Thyroid gland (tissue), 4 donors: ENCODE results near the gene GATAD2A. TPM values are rescaled to one million over a fixed set of nuclear protein-coding genes. Genes with fewer than 3 reads are reported as not detected.

Source experiments
- DNase-seq, 2 donors: peaks; one replicate each; pipeline ENCODE4 v3.0.0-alpha.2; 2019
- H3K27ac ChIP-seq, 3 donors: fragments of 200-600 bp; sonication (generic); 1 replicate in 2 of 3; 2 replicates in 1 of 3; pipeline ENCODE4 v1.5.1; 2016 to 2019; ENCODE audit warnings: mild to moderate bottlenecking in 1 of 3, moderate library complexity in 1 of 3
- H3K27me3 ChIP-seq: fragments of 200-600 bp; sonication (generic); one replicate; pipeline ENCODE4 v1.5.1; 2019
- H3K36me3 ChIP-seq, 2 donors: fragments of 200-600 bp; sonication (generic); one replicate each; pipeline ENCODE4 v1.5.1; 2016 to 2019
- H3K4me1 ChIP-seq, 2 donors: fragments of 200-600 bp; sonication (generic); one replicate each; pipeline ENCODE4 v1.5.1; 2017 to 2019
- H3K4me3 ChIP-seq, 3 donors: fragments of 200-600 bp; sonication (generic); replicated peaks in 1 of 3; 1 replicate in 2 of 3; 2 replicates in 1 of 3; pipeline ENCODE4 v1.5.1; 2016; ENCODE audit warnings: mild to moderate bottlenecking in 1 of 3
- H3K9me3 ChIP-seq: fragments of 200-600 bp; sonication (generic); one replicate; pipeline ENCODE4 v1.5.1; 2017
- POLR2A ChIP-seq, 2 donors: fragments of 450-650 bp; IDR thresholded peaks; one replicate each; pipeline ENCODE4 v1.6.1; 2017; ENCODE audit warnings: antibody characterized with exemption in 2 of 2, mild to moderate bottlenecking in 2 of 2, moderate library complexity in 1 of 2
- WGBS, 2 donors: methylation state at CpG; one replicate each; pipeline ENCODE4 v1.1.5; 2017; 5-methylcytosine and 5-hydroxymethylcytosine counted together
- intact Hi-C: fragments of 100-400 bp; cut with DNase I; formaldehyde crosslinking; loops from one replicate; pipeline ENCODE4 v1.15.1; 2023
- total RNA-seq, 4 donors: library from RNA; depleted of rRNA; stranded (reverse); fragments of >200 nt; gene quantifications; one replicate each; pipeline ENCODE4 v1.2.3, GENCODE V29; 2016
- TF ChIP-seq, protein P1 (sequence below), 6 experiments: fragments of 200-600 bp in 3 of 6; fragments of 450-650 bp in 3 of 6; sonication (generic) in 3 of 6; IDR thresholded peaks; one replicate each; pipeline ENCODE4 v1.5.1; 2016 to 2019; ENCODE audit warnings: antibody characterized with exemption in 6 of 6, mild to moderate bottlenecking in 2 of 6, inconsistent platforms in 1 of 6, moderate library complexity in 1 of 6

Gene GATAD2A
- total RNA-seq, 4 donors from 2014 or later: 33.2 to 82.4 (median 51.8) TPM

GRCh38 chr19:19422156-19422555 lies 16.7 kb downstream of the GATAD2A start:
- WGBS, 2 donors: 89 to 92% methylated on average over 5 of the region's 5 CpGs
- Histone ChIP-seq H3K9me3 (no peaks in the 10 kb centered on the region), H3K27me3 (no peaks in the 10 kb centered on the region), H3K36me3 (no peaks in the 10 kb centered on the region), H3K4me3 (no peak overlapping the region), H3K4me1 (peaks cover 28 to 63% of the 10 kb centered on the region in 2 donors), H3K27ac (no peak overlapping the region)
- no peak for DNase-seq
- TF ChIP-seq POLR2A (IDR thresholded peaks at IDR 0.05): no peak
- TF ChIP-seq, protein P1, sequence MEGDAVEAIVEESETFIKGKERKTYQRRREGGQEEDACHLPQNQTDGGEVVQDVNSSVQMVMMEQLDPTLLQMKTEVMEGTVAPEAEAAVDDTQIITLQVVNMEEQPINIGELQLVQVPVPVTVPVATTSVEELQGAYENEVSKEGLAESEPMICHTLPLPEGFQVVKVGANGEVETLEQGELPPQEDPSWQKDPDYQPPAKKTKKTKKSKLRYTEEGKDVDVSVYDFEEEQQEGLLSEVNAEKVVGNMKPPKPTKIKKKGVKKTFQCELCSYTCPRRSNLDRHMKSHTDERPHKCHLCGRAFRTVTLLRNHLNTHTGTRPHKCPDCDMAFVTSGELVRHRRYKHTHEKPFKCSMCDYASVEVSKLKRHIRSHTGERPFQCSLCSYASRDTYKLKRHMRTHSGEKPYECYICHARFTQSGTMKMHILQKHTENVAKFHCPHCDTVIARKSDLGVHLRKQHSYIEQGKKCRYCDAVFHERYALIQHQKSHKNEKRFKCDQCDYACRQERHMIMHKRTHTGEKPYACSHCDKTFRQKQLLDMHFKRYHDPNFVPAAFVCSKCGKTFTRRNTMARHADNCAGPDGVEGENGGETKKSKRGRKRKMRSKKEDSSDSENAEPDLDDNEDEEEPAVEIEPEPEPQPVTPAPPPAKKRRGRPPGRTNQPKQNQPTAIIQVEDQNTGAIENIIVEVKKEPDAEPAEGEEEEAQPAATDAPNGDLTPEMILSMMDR (IDR thresholded peaks at IDR 0.05): no peak
- intact Hi-C loops: no loop called here

DNA sequence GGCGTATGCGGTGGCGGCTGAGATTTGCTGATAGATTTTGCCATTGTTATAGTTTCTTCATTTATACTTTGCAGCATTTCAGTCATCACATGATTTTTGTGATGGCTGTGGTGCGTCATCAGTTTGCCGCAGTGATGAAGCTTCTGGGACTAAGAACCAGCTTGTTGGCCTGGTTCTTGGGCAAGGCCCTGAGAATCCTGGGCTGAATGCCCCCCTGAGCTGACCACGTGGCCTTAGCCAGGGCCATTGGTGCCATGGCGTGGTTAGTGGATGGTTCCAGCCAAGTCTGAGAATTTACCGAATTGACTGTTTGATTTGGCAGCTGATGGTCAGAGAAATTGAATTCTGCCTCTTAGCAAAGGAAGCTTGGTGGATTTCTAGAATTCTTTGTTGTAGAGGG lies 17.8 kb downstream of the GATAD2A start:
- Histone ChIP-seq H3K4me3 (no peak overlapping the region), H3K27ac (no peak overlapping the region), H3K27me3 (no peaks in the 10 kb centered on the region), H3K36me3 (no peaks in the 10 kb centered on the region), H3K4me1 (peaks cover 28 to 52% of the 10 kb centered on the region in 2 donors), H3K9me3 (no peaks in the 10 kb centered on the region)
- no peak for DNase-seq
- TF ChIP-seq, protein P1 (IDR thresholded peaks at IDR 0.05): no peak
- no peak for TF ChIP-seq POLR2A (IDR thresholded peaks at IDR 0.05)
- 85 to 99% methylated on average over 8 of the region's 8 CpGs for WGBS, 2 donors
- intact Hi-C loops: no loop called here

GRCh38 chr19:19425170-19425875 lies 19.8 kb downstream of the GATAD2A start:
- peak; percentile 27 to 37 for DNase-seq
- no peak for TF ChIP-seq POLR2A (IDR thresholded peaks at IDR 0.05)
- no peaks in the 10 kb centered on the region for H3K36me3 ChIP-seq
- H3K27ac ChIP-seq: no peak overlapping the region
- no peak overlapping the region for H3K4me3 ChIP-seq
- no peaks in the 10 kb centered on the region for H3K27me3 ChIP-seq
- WGBS, 2 donors: 26 to 33% methylated on average over 5 of the region's 5 CpGs
- intact Hi-C loops: no loop called here
- H3K4me1 ChIP-seq: peaks cover 28 to 43% of the 10 kb centered on the region in 2 donors
- no peaks in the 10 kb centered on the region for H3K9me3 ChIP-seq

- Histone ChIP-seq H3K27ac (no peak overlapping the region), H3K4me3 (no peak overlapping the region), H3K27me3 (no peaks in the 10 kb centered on the region), H3K36me3 (no peaks in the 10 kb centered on the region), H3K9me3 (no peaks in the 10 kb centered on the region), H3K4me1 (peaks cover 21 to 35% of the 10 kb centered on the region in 2 donors)
- intact Hi-C loops: no loop called here
- WGBS, 2 donors: 89 to 92% methylated on average over 6 of the region's 6 CpGs
- TF ChIP-seq, protein P1 (IDR thresholded peaks at IDR 0.05): no peak
- no peak for TF ChIP-seq POLR2A (IDR thresholded peaks at IDR 0.05)
- DNase-seq: no peak
Measured at GRCh38 chr19:19426216-19426615, 20.7 kb downstream of the GATAD2A start.

DNA sequence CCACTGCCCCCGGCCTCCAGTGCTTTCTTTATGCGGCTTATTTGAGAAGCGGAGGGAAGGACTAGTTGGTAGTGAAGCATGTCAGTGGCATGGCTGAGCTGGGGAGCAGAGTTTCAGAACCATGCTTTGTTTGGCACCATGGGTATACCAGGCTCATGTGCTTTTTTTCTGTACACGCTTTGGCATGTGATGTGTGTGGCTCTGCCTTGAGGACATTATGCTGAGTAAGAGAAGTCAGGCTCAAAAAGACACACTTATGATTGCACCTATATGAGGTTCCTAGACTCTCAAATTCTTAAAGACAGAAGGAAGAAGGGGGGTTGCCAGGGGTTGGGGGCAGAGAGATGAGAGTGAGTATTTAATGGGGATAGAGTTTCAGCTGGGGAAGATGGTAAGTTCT lies 21.3 kb downstream of the GATAD2A start:
- no peak for DNase-seq
- Histone ChIP-seq H3K27me3 (no peaks in the 10 kb centered on the region), H3K36me3 (no peaks in the 10 kb centered on the region), H3K4me1 (peaks cover 15 to 29% of the 10 kb centered on the region in 2 donors), H3K4me3 (no peak overlapping the region), H3K27ac (no peak overlapping the region), H3K9me3 (no peaks in the 10 kb centered on the region)
- TF ChIP-seq POLR2A (IDR thresholded peaks at IDR 0.05): no peak
- TF ChIP-seq, protein P1 (IDR thresholded peaks at IDR 0.05): no peak
- WGBS, 2 donors: 93 to 100% methylated on average over 4 of the region's 4 CpGs
- intact Hi-C loops: no loop called here
